Liver (tissue), 9 donors: ENCODE data around the gene COG4. TPM values are rescaled to one million over a fixed set of nuclear protein-coding genes. Genes with fewer than 3 reads are reported as not detected.
A peak's percentile ranks its signal among the peaks of the same experiment; 100 is the strongest.

Experiments
- DNase-seq: peaks from one replicate; pipeline ENCODE4 v3.0.0-alpha.2; 2017; ENCODE audit warnings: low spot score
- H3K27ac ChIP-seq, 2 donors: one replicate each; pipeline ENCODE4 v1.7.0; 2013; ENCODE audit warnings: inconsistent platforms in 2 of 2, low read length in 2 of 2, control low read depth in 1 of 2, low read depth in 1 of 2, mild to moderate bottlenecking in 1 of 2
- H3K27me3 ChIP-seq, 4 donors: one replicate each; pipeline versions ENCODE4 v1.6.1 to v1.7.0; 2013; ENCODE audit warnings: low read length in 3 of 4, inconsistent platforms in 1 of 4, mild to moderate bottlenecking in 1 of 4, moderate library complexity in 1 of 4; ENCODE audit not compliant: control insufficient read depth in 4 of 4, insufficient read depth in 4 of 4
- H3K36me3 ChIP-seq, 4 donors: one replicate each; pipeline versions ENCODE4 v1.6.1 to v1.7.0; 2013; ENCODE audit warnings: low read length in 3 of 4, mild to moderate bottlenecking in 3 of 4, low read depth in 1 of 4, moderate library complexity in 1 of 4; ENCODE audit not compliant: control insufficient read depth in 4 of 4, insufficient read depth in 3 of 4
- H3K4me1 ChIP-seq, 4 donors: one replicate each; pipeline versions ENCODE4 v1.6.1 to v1.7.0; 2013; ENCODE audit warnings: low read length in 3 of 4, mild to moderate bottlenecking in 3 of 4, moderate library complexity in 1 of 4; ENCODE audit not compliant: control insufficient read depth in 4 of 4, insufficient read depth in 4 of 4
- H3K4me3 ChIP-seq, 3 donors: one replicate each; pipeline versions ENCODE4 v1.6.1 to v1.7.0; 2013; ENCODE audit warnings: low read length in 3 of 3, control low read depth in 1 of 3, low read depth in 1 of 3, mild to moderate bottlenecking in 1 of 3
- H3K9ac ChIP-seq, 2 donors: one replicate each; pipeline ENCODE4 v1.7.0; 2013; ENCODE audit warnings: low read length in 2 of 2, mild to moderate bottlenecking in 2 of 2, moderate library complexity in 2 of 2, control low read depth in 1 of 2, low read depth in 1 of 2
- H3K9me3 ChIP-seq, 4 donors: one replicate each; pipeline versions ENCODE4 v1.6.1 to v1.7.0; 2013; ENCODE audit warnings: low read length in 3 of 4; ENCODE audit not compliant: control insufficient read depth in 4 of 4
- EGR1 ChIP-seq, 2 donors: IDR thresholded peaks; 2 replicates each; pipeline ENCODE4 v1.6.1; 2016 to 2018; ENCODE audit warnings: antibody characterized with exemption in 2 of 2, low read depth in 2 of 2
- FOXA1 ChIP-seq: IDR thresholded peaks from 2 replicates; pipeline ENCODE4 v1.6.1; 2016; ENCODE audit warnings: antibody characterized with exemption
- HNF4A ChIP-seq, 2 donors: conservative IDR thresholded peaks; 2 replicates each; pipeline ENCODE4 v1.6.1; 2016; ENCODE audit warnings: antibody characterized with exemption in 2 of 2, mild to moderate bottlenecking in 2 of 2
- HNF4G ChIP-seq: IDR thresholded peaks from 2 replicates; pipeline ENCODE4 v1.6.1; 2016; ENCODE audit warnings: antibody characterized with exemption
- JUND ChIP-seq, 2 donors: IDR thresholded peaks; 2 replicates each; pipeline ENCODE4 v1.6.1; 2016; ENCODE audit warnings: antibody characterized with exemption in 2 of 2
- NR2F2 ChIP-seq: IDR thresholded peaks from 2 replicates; pipeline ENCODE4 v1.6.1; 2016; ENCODE audit warnings: antibody characterized with exemption
- RAD21 ChIP-seq, 2 donors: IDR thresholded peaks; 2 replicates each; pipeline ENCODE4 v1.6.1; 2016; ENCODE audit warnings: antibody characterized with exemption in 2 of 2, mild to moderate bottlenecking in 2 of 2
- SP1 ChIP-seq: IDR thresholded peaks from 2 replicates; pipeline ENCODE4 v1.6.1; 2018; ENCODE audit warnings: antibody characterized with exemption, mild to moderate bottlenecking
- TAF1 ChIP-seq: conservative IDR thresholded peaks from 2 replicates; pipeline ENCODE4 v1.6.1; 2016; ENCODE audit warnings: antibody characterized with exemption, mild to moderate bottlenecking
- YY1 ChIP-seq: IDR thresholded peaks from 2 replicates; pipeline ENCODE4 v1.6.1; 2016; ENCODE audit warnings: antibody characterized with exemption, mild to moderate bottlenecking
- WGBS: extraction: QIAGEN DNeasy Blood & Tissue Kit; methylation state at CpG from one replicate; pipeline ENCODE4 v1.1.7; 2013; 5-methylcytosine and 5-hydroxymethylcytosine counted together
- polyA plus RNA-seq, 2 donors: library from polyadenylated mRNA; stranded (reverse) in 1 of 2; unstranded in 1 of 2; fragments of 200-250 nt in 1 of 2; fragments of >200 nt in 1 of 2; fragmentation: Nextera tagmentation in 1 of 2; extraction: Ambion mirVana in 1 of 2; gene quantifications; one replicate each; pipeline versions ENCODE4 v1.2.1 to v1.2.3, GENCODE V29; 2013 to 2015
- total RNA-seq, 2 donors: library from RNA; depleted of rRNA; stranded (reverse); fragments of >200 nt; gene quantifications; one replicate each; pipeline ENCODE4 v1.2.3, GENCODE V29; 2014
- TF ChIP-seq, protein P1 (sequence below): IDR thresholded peaks from 2 replicates; pipeline ENCODE4 v1.6.1; 2016; ENCODE audit warnings: antibody characterized with exemption
- TF ChIP-seq, protein P2 (sequence below): fragments of 150-350 bp; IDR thresholded peaks from 2 replicates; pipeline ENCODE4 v1.5.1; 2017; ENCODE audit warnings: improper control_type of control experiment, low read depth, low read length; ENCODE audit not compliant: missing input control
- TF ChIP-seq, protein P3 (sequence below): IDR thresholded peaks from 2 replicates; pipeline ENCODE4 v1.6.1; 2016; ENCODE audit warnings: antibody characterized with exemption, mild to moderate bottlenecking
- TF ChIP-seq, protein P4 (sequence below): IDR thresholded peaks from 2 replicates; pipeline ENCODE4 v1.6.1; 2016; ENCODE audit warnings: antibody characterized with exemption
- TF ChIP-seq, protein P5 (sequence below): IDR thresholded peaks from 2 replicates; pipeline ENCODE4 v1.6.1; 2016; ENCODE audit warnings: antibody characterized with exemption
- donor health status: healthy.
- donor health status: healthy.
- donor health status: healthy.
- donor health status: healthy.
- donor health status: healthy.

The COG4 gene
- total and polyA plus RNA-seq, 4 donors, result 15.3 to 59.5 (median 27.2) TPM

DNA sequence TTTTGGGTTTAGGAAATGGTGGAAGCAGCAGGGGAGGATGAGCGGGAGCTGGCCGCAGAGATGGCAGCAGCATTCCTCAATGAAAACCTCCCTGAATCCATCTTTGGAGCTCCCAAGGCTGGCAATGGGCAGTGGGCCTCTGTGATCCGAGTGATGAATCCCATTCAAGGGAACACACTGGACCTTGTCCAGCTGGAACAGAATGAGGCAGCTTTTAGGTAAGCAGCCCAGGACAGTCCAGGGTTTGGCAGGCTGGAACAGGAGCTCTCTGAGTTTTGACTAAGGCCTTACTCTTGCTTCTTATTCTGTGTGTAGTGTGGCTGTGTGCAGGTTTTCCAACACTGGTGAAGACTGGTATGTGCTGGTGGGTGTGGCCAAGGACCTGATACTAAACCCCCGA is 41.7 kb upstream of the COG4 start:
- TF ChIP-seq FOXA1, result no peak
- TF ChIP-seq, protein P1, sequence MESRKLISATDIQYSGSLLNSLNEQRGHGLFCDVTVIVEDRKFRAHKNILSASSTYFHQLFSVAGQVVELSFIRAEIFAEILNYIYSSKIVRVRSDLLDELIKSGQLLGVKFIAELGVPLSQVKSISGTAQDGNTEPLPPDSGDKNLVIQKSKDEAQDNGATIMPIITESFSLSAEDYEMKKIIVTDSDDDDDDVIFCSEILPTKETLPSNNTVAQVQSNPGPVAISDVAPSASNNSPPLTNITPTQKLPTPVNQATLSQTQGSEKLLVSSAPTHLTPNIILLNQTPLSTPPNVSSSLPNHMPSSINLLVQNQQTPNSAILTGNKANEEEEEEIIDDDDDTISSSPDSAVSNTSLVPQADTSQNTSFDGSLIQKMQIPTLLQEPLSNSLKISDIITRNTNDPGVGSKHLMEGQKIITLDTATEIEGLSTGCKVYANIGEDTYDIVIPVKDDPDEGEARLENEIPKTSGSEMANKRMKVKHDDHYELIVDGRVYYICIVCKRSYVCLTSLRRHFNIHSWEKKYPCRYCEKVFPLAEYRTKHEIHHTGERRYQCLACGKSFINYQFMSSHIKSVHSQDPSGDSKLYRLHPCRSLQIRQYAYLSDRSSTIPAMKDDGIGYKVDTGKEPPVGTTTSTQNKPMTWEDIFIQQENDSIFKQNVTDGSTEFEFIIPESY, result no peak
- no peak for TF ChIP-seq HNF4G
- TF ChIP-seq, protein P2, sequence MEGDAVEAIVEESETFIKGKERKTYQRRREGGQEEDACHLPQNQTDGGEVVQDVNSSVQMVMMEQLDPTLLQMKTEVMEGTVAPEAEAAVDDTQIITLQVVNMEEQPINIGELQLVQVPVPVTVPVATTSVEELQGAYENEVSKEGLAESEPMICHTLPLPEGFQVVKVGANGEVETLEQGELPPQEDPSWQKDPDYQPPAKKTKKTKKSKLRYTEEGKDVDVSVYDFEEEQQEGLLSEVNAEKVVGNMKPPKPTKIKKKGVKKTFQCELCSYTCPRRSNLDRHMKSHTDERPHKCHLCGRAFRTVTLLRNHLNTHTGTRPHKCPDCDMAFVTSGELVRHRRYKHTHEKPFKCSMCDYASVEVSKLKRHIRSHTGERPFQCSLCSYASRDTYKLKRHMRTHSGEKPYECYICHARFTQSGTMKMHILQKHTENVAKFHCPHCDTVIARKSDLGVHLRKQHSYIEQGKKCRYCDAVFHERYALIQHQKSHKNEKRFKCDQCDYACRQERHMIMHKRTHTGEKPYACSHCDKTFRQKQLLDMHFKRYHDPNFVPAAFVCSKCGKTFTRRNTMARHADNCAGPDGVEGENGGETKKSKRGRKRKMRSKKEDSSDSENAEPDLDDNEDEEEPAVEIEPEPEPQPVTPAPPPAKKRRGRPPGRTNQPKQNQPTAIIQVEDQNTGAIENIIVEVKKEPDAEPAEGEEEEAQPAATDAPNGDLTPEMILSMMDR, result no peak
- no peak for TF ChIP-seq YY1
- no peak for TF ChIP-seq JUND (IDR thresholded peaks at IDR 0.05)
- TF ChIP-seq, protein P3, sequence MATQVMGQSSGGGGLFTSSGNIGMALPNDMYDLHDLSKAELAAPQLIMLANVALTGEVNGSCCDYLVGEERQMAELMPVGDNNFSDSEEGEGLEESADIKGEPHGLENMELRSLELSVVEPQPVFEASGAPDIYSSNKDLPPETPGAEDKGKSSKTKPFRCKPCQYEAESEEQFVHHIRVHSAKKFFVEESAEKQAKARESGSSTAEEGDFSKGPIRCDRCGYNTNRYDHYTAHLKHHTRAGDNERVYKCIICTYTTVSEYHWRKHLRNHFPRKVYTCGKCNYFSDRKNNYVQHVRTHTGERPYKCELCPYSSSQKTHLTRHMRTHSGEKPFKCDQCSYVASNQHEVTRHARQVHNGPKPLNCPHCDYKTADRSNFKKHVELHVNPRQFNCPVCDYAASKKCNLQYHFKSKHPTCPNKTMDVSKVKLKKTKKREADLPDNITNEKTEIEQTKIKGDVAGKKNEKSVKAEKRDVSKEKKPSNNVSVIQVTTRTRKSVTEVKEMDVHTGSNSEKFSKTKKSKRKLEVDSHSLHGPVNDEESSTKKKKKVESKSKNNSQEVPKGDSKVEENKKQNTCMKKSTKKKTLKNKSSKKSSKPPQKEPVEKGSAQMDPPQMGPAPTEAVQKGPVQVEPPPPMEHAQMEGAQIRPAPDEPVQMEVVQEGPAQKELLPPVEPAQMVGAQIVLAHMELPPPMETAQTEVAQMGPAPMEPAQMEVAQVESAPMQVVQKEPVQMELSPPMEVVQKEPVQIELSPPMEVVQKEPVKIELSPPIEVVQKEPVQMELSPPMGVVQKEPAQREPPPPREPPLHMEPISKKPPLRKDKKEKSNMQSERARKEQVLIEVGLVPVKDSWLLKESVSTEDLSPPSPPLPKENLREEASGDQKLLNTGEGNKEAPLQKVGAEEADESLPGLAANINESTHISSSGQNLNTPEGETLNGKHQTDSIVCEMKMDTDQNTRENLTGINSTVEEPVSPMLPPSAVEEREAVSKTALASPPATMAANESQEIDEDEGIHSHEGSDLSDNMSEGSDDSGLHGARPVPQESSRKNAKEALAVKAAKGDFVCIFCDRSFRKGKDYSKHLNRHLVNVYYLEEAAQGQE, result no peak
- TF ChIP-seq HNF4A (conservative IDR thresholded peaks at IDR 0.05), result peak in 1 of 2 donors; percentile 15
- H3K27ac ChIP-seq, result no peak overlapping the region
- peaks cover 0 to 5% (median 2%) of the 10 kb centered on the region in 4 donors for H3K4me1 ChIP-seq
- H3K36me3 ChIP-seq, result peaks cover 26 to 98% (median 86%) of the 10 kb centered on the region in 4 donors
- DNase-seq, result no peak
- H3K9ac ChIP-seq, result no peak overlapping the region
- H3K27me3 ChIP-seq, result no peaks in the 10 kb centered on the region
- H3K4me3 ChIP-seq, result no peak overlapping the region
- WGBS, result 80% methylated on average over 4 of the region's 4 CpGs
- H3K9me3 ChIP-seq, result no peaks in the 10 kb centered on the region

DNA sequence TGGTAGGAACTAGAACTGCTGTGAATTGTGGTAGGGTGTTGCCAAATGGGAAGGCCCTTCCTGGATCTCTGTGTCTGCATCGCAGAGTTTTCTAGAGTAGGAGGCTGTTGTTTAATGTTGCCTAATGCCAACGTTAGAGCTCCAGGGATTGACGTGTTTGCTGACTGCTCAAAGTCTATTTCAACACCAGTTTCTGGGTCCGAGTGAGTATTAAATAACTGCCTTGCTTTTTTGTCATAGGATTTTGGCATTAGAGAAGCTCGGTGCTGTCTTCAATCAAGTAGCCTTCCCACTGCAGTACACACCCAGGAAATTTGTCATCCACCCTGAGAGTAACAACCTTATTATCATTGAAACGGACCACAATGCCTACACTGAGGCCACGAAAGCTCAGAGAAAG is 40.3 kb upstream of the COG4 start:
- no peak for DNase-seq
- TF ChIP-seq, protein P4, sequence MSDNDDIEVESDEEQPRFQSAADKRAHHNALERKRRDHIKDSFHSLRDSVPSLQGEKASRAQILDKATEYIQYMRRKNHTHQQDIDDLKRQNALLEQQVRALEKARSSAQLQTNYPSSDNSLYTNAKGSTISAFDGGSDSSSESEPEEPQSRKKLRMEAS, result no peak
- TF ChIP-seq RAD21 (IDR thresholded peaks at IDR 0.05) (peak in 1 of 2 donors; percentile 12), EGR1 (IDR thresholded peaks at IDR 0.05; ENCODE audit: low read depth in 2 of 2) (no peak), YY1 (peak; percentile 15), TAF1 (no peak), SP1 (peak; percentile 27), JUND (IDR thresholded peaks at IDR 0.05) (peak in 1 of 2 donors; percentile 41), NR2F2 (no peak), HNF4G (no peak)
- TF ChIP-seq, protein P2, result no peak
- TF ChIP-seq, protein P1, result peak; percentile 44
- TF ChIP-seq, protein P3, result no peak
- TF ChIP-seq, protein P5, sequence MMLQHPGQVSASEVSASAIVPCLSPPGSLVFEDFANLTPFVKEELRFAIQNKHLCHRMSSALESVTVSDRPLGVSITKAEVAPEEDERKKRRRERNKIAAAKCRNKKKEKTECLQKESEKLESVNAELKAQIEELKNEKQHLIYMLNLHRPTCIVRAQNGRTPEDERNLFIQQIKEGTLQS, result no peak

More for the DNA sequence above, 40.3 kb upstream of the COG4 start:
- Histone ChIP-seq H3K4me3 (no peak overlapping the region), H3K9me3 (no peaks in the 10 kb centered on the region), H3K27ac (peak overlapping the region; percentile 42 to 51), H3K4me1 (peaks cover 0 to 5% (median 2%) of the 10 kb centered on the region in 4 donors), H3K36me3 (peaks cover 24 to 95% (median 79%) of the 10 kb centered on the region in 4 donors), H3K9ac (no peak overlapping the region), H3K27me3 (no peaks in the 10 kb centered on the region)
- WGBS, result 53% methylated on average over 7 of the region's 7 CpGs
